Islet of Langerhans (tissue), 1 donor: ENCODE data around the gene CACNA1B.

Experiments
- FAIRE-seq: peaks from one replicate; lab custom pipeline; 2011; peaks lifted over from hg19 to GRCh38; lab: Jason Lieb, UNC

CACNA1B gene

GRCh38 chr9:138040446-138041430 lies 163.2 kb downstream of the CACNA1B start:
- FAIRE-seq, result no peak

GRCh38 chr9:138042146-138042545 lies 164.6 kb downstream of the CACNA1B start:
- no peak for FAIRE-seq

GRCh38 chr9:138042640-138043039 lies 165.1 kb downstream of the CACNA1B start:
- no peak for FAIRE-seq

- FAIRE-seq, result no peak
Observed at GRCh38 chr9:138043061-138043410, 165.5 kb downstream of the CACNA1B start.

- no peak for FAIRE-seq
Observed at GRCh38 chr9:138043411-138044345, 166.1 kb downstream of the CACNA1B start.

- no peak for FAIRE-seq
Observed at GRCh38 chr9:138044485-138045383, 167.2 kb downstream of the CACNA1B start.

GRCh38 chr9:138045541-138046490 lies 168.2 kb downstream of the CACNA1B start:
- FAIRE-seq, result no peak

GRCh38 chr9:138046641-138047301 lies 169.2 kb downstream of the CACNA1B start:
- FAIRE-seq, result no peak

GRCh38 chr9:138047469-138048040 lies 170.0 kb downstream of the CACNA1B start:
- no peak for FAIRE-seq

GRCh38 chr9:138048184-138048583 lies 170.6 kb downstream of the CACNA1B start:
- no peak for FAIRE-seq

GRCh38 chr9:138049085-138049778 lies 171.7 kb downstream of the CACNA1B start:
- FAIRE-seq, result no peak

- FAIRE-seq, result no peak
Observed at GRCh38 chr9:138049779-138050471, 172.3 kb downstream of the CACNA1B start.

GRCh38 chr9:138050472-138051330 lies 173.1 kb downstream of the CACNA1B start:
- no peak for FAIRE-seq

GRCh38 chr9:138051586-138052321 lies 174.2 kb downstream of the CACNA1B start:
- FAIRE-seq, result no peak

- no peak for FAIRE-seq
Observed at GRCh38 chr9:138052322-138052615, 174.7 kb downstream of the CACNA1B start.

- FAIRE-seq, result no peak
Observed at GRCh38 chr9:138052635-138053320, 175.2 kb downstream of the CACNA1B start.
